ACC112 (cell line): ENCODE measurements around the gene SFI1.
"Not testable (repeated sequence)": the region's sequence is repeated elsewhere in the genome, so short reads cannot be mapped to it uniquely, and the experiment has no call there.

Experiments
- H2AFZ ChIP-seq: fragments of 200-600 bp; sonication (generic); one replicate; pipeline ENCODE4 v1.6.0; 2017; ENCODE audit warnings: antibody characterized with exemption, low read length; ENCODE audit not compliant: unreplicated experiment
- H3K27ac ChIP-seq: fragments of 200-600 bp; sonication (generic); 2 replicates; pipeline ENCODE4 v1.5.1; 2014; ENCODE audit warnings: low read depth, mild to moderate bottlenecking, antibody characterized with exemption, low read length, moderate library complexity
- H3K27me3 ChIP-seq: fragments of 200-600 bp; sonication (generic); 2 replicates; pipeline ENCODE4 v1.6.1; 2014; ENCODE audit warnings: mild to moderate bottlenecking, antibody characterized with exemption, low read length, moderate library complexity, mixed read lengths; ENCODE audit not compliant: insufficient read depth
- H3K36me3 ChIP-seq: fragments of 200-600 bp; sonication (generic); 2 replicates; pipeline ENCODE4 v1.6.1; 2016; ENCODE audit warnings: mild to moderate bottlenecking, antibody characterized with exemption, low read length, moderate library complexity, mixed read lengths; ENCODE audit not compliant: insufficient read depth
- H3K4me1 ChIP-seq: fragments of 200-600 bp; sonication (generic); one replicate; pipeline ENCODE4 v1.6.1; 2016; ENCODE audit warnings: low read length, mixed read lengths; ENCODE audit not compliant: insufficient read depth, unreplicated experiment, control insufficient read depth
- H3K4me3 ChIP-seq: fragments of 200-600 bp; sonication (generic); 2 replicates; pipeline ENCODE4 v1.5.1; 2014; ENCODE audit warnings: mild to moderate bottlenecking, low read depth, low read length
- H3K79me2 ChIP-seq: fragments of 200-600 bp; sonication (generic); one replicate; pipeline ENCODE4 v1.6.0; 2016; ENCODE audit warnings: low read length; ENCODE audit not compliant: control insufficient read depth, unreplicated experiment, insufficient read depth

SFI1 gene

GRCh38 chr22:31508536-31508935 is 12.2 kb downstream of the SFI1 start:
- Histone ChIP-seq H3K27me3 (no peaks in the 10 kb centered on the region), H3K27ac (no peak overlapping the region), H3K36me3 (no peaks in the 10 kb centered on the region), H2AFZ (no peak overlapping the region), H3K4me3 (no peak overlapping the region), H3K79me2 (peaks cover 6% of the 10 kb centered on the region), H3K4me1 (peaks cover 11% of the 10 kb centered on the region)

- Histone ChIP-seq H2AFZ (no peak overlapping the region), H3K79me2 (peaks cover 6% of the 10 kb centered on the region), H3K4me3 (no peak overlapping the region), H3K36me3 (no peaks in the 10 kb centered on the region), H3K27ac (no peak overlapping the region), H3K4me1 (peaks cover 5% of the 10 kb centered on the region), H3K27me3 (no peaks in the 10 kb centered on the region)
These were observed 12.9 kb downstream of the SFI1 start for GRCh38 chr22:31509061-31509762.

GRCh38 chr22:31520051-31520450 is 23.7 kb downstream of the SFI1 start:
- Histone ChIP-seq H3K27ac (no peak overlapping the region), H3K36me3 (peaks cover under 1% of the 10 kb centered on the region; the same call in 1 of the 2 replicates), H3K79me2 (no peaks in the 10 kb centered on the region)

GRCh38 chr22:31524132-31524531 is 27.8 kb downstream of the SFI1 start:
- H3K4me3 ChIP-seq, H3K4me1 ChIP-seq, H3K79me2 ChIP-seq, H2AFZ ChIP-seq, H3K27ac ChIP-seq, H3K36me3 ChIP-seq, H3K27me3 ChIP-seq: not testable (repeated sequence)

More at GRCh38 chr22:31520051-31520450, 23.7 kb downstream of the SFI1 start:
- H3K4me3 ChIP-seq, result no peak overlapping the region
- H3K4me1 ChIP-seq, result no peaks in the 10 kb centered on the region
- no peaks in the 10 kb centered on the region for H3K27me3 ChIP-seq
- H2AFZ ChIP-seq, result no peak overlapping the region

GRCh38 chr22:31526270-31526669 is 29.9 kb downstream of the SFI1 start:
- peaks cover 3% of the 10 kb centered on the region; the same call in 1 of the 2 replicates for H3K36me3 ChIP-seq
- no peak overlapping the region for H3K4me3 ChIP-seq
- no peaks in the 10 kb centered on the region for H3K79me2 ChIP-seq
- no peaks in the 10 kb centered on the region for H3K27me3 ChIP-seq
- H3K4me1 ChIP-seq, result peaks cover 10% of the 10 kb centered on the region
- H3K27ac ChIP-seq, result no peak overlapping the region
- H2AFZ ChIP-seq, result no peak overlapping the region

- Histone ChIP-seq H3K4me1 (peaks cover 10% of the 10 kb centered on the region), H3K79me2 (no peaks in the 10 kb centered on the region), H3K27ac (peak overlapping the region; percentile 88), H2AFZ (no peak overlapping the region), H3K27me3 (no peaks in the 10 kb centered on the region), H3K4me3 (peak overlapping the region; percentile 24), H3K36me3 (no peaks in the 10 kb centered on the region)
These were observed 34.5 kb downstream of the SFI1 start for GRCh38 chr22:31530823-31531195.

- no peaks in the 10 kb centered on the region for H3K79me2 ChIP-seq
- no peak overlapping the region for H3K27ac ChIP-seq
- no peaks in the 10 kb centered on the region for H3K36me3 ChIP-seq
- no peak overlapping the region for H2AFZ ChIP-seq
- no peak overlapping the region for H3K4me3 ChIP-seq
- no peaks in the 10 kb centered on the region for H3K27me3 ChIP-seq
- H3K4me1 ChIP-seq, result peaks cover 10% of the 10 kb centered on the region
These were observed 35.7 kb downstream of the SFI1 start for GRCh38 chr22:31532060-31532459.

- Histone ChIP-seq H3K27me3 (no peaks in the 10 kb centered on the region), H3K4me1 (peaks cover 10% of the 10 kb centered on the region), H2AFZ (no peak overlapping the region), H3K4me3 (no peak overlapping the region), H3K79me2 (no peaks in the 10 kb centered on the region), H3K36me3 (no peaks in the 10 kb centered on the region), H3K27ac (no peak overlapping the region)
These were observed 37.0 kb downstream of the SFI1 start for GRCh38 chr22:31533374-31533773.

- Histone ChIP-seq H2AFZ (no peak overlapping the region), H3K27ac (no peak overlapping the region), H3K79me2 (no peaks in the 10 kb centered on the region), H3K36me3 (no peaks in the 10 kb centered on the region), H3K27me3 (no peaks in the 10 kb centered on the region), H3K4me3 (no peak overlapping the region), H3K4me1 (no peaks in the 10 kb centered on the region)
These were observed 40.7 kb downstream of the SFI1 start for GRCh38 chr22:31537019-31537535.

GRCh38 chr22:31538815-31539214 is 42.5 kb downstream of the SFI1 start:
- Histone ChIP-seq H3K4me1 (no peaks in the 10 kb centered on the region), H3K27me3 (no peaks in the 10 kb centered on the region), H3K36me3 (no peaks in the 10 kb centered on the region), H3K4me3 (no peak overlapping the region), H3K27ac (no peak overlapping the region), H3K79me2 (no peaks in the 10 kb centered on the region), H2AFZ (no peak overlapping the region)

- H3K79me2 ChIP-seq, H3K4me1 ChIP-seq, H3K36me3 ChIP-seq, H2AFZ ChIP-seq, H3K4me3 ChIP-seq, H3K27ac ChIP-seq, H3K27me3 ChIP-seq: not testable (repeated sequence)
These were observed 43.8 kb downstream of the SFI1 start for GRCh38 chr22:31540166-31540565.
